A673 (cell line): ENCODE measurements around the gene MFRP.

Source experiments
- EZH2 ChIP-seq: fragments of 200-600 bp; sonication (generic); IDR thresholded peaks from 2 replicates; pipeline ENCODE4 v1.6.1; 2017; ENCODE audit warnings: borderline replicate concordance, low read depth, mild to moderate bottlenecking, mixed read lengths, antibody characterized with exemption, low read length; ENCODE audit not compliant: poor library complexity, severe bottlenecking
- TF ChIP-seq, protein P1 (sequence below): fragments of 300-800, 200-600 bp; sonication (generic); conservative IDR thresholded peaks from 2 replicates; pipeline ENCODE4 v1.5.1; 2017; ENCODE audit warnings: low read depth, mild to moderate bottlenecking, antibody characterized with exemption, low read length, moderate library complexity, mixed read lengths

DNA sequence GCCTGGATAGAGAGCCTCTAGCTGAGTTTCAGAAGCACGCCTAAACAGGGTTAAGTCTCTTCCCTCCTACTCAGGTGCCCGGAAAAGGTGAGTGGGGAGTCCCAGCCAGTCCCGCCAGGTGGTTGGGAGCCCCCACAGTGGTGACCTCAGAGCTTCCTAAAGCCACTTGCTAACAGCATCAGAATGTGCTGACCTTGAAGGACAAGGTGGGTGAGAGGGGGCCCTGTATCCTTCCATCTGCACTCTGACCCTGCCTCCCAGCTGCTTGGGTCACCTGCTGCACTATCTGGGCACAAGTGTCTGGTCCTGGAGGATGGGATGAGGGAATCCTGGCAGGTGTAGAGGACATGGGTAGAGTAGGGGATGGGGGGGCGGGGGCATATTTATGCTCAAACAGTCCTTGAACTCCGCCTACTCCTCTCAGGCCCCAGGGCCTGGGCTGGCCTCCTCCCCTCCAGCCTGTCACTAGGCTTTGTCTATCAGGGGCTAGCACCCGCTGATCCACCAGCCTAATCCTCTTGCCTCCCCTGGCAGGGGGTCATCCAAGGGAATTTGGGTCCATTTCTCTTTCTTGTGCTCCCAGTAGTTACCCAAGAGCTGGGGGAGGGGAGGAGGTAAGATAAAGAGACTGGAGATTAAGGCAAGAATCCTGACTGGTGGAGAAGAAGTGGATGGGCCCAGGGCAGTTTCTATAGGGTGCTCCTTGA is 31.6 kb upstream of the MFRP start:
- TF ChIP-seq, protein P1, sequence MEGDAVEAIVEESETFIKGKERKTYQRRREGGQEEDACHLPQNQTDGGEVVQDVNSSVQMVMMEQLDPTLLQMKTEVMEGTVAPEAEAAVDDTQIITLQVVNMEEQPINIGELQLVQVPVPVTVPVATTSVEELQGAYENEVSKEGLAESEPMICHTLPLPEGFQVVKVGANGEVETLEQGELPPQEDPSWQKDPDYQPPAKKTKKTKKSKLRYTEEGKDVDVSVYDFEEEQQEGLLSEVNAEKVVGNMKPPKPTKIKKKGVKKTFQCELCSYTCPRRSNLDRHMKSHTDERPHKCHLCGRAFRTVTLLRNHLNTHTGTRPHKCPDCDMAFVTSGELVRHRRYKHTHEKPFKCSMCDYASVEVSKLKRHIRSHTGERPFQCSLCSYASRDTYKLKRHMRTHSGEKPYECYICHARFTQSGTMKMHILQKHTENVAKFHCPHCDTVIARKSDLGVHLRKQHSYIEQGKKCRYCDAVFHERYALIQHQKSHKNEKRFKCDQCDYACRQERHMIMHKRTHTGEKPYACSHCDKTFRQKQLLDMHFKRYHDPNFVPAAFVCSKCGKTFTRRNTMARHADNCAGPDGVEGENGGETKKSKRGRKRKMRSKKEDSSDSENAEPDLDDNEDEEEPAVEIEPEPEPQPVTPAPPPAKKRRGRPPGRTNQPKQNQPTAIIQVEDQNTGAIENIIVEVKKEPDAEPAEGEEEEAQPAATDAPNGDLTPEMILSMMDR: no peak
- TF ChIP-seq EZH2: no peak
